GM04503 (cell line): ENCODE results near the gene WSCD2.

Experiments used
- DNase-seq: peaks from one replicate; pipeline ENCODE4 v3.0.0-alpha.2; 2012; ENCODE audit warnings: low read depth

Gene WSCD2

DNA sequence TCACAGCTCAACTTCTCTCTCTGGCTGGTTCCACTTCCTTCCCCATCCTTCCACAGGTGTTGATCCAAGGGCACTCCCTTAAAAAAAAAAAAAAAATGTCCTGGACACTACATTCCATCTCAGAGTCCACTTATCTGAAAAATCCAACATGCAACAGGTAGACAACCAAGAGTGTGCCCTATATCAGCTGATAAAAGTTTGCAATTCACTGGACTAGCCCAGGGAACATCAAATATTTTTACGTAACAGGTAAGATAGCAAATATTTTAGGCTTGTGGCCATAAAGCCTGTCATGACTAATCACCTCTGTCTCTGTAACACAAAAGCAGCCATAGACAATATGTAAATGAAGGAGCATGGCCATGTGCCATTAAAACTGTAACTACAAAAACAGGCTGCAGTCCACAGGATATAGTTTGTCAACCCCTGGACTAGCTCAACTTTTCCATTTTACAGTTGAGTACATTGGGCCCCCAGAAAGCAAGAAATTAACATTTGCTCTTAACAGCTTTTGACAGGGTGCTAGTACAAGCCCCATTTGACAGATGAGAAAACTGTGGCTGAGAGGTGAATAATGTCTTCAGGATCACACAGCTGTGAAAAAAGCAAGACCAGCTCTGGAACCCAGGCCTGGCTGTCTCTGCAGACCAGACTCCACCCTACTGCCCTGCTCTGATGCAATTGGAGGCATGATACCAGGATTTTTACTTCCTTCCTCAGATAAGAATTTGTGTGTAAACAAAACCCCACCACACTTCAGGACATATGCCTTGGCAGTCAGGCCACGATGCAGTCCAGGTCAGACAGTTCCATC lies 141.2 kb downstream of the WSCD2 start:
- no peak for DNase-seq

DNA sequence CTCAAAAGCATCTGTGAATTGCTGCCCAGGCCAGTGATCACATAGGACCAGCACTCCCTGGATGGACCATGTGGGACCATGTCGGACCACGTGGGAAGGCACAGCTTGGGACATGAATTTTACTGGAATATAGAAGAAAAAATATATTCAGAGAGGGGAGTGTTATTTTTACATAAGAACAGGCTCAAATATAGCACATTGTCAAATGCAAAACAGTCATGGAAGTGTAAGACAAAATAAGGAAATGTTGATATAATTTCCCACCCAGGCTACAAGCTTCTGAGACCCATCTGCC lies 141.7 kb downstream of the WSCD2 start:
- no peak for DNase-seq

DNA sequence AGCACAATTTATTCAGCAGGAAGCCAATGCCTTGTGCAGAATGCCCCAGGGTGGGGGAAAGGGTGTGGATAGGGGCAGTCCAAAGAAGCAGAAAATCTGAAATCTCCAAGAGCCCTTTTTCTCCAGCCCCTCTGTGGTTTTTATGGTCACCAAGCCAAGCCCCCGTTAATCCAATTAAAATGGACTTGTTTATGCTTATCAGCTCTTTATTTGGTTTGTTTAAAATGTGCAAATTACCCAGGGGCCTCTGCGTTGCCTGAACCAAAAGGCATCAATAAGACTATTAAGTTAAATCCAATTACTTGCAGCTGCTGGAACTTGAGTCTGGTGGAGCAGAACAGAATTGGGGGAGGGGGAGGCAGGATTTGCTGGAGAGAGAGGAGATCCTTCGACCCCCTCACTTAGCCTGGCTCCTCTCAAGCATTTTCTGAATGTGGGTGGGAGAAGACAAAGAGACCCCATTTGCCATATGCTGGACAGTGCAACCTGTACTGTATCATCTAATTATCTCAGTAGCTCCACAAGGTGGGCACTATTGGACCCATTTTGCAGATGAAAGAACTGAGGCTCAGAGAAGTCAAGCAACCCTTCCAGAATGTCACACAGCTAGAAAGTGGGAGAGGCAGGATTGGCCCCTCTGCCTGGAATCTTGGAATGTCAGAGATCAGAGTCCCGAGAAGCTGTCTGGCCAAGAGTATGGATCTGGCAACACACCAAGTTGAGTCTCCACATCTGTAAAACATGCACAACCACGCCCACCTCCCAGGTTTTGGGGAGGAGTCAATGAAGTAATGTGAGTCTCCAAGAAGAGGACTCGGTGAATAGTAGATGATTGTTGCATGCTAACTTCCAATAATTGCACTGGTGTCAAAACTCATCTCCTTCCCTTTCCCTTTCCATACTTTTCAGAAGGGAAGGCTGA lies 143.1 kb downstream of the WSCD2 start:
- no peak for DNase-seq

GRCh38 chr12:108273217-108273616 lies 144.1 kb downstream of the WSCD2 start:
- no peak for DNase-seq

GRCh38 chr12:108277613-108278012 lies 148.5 kb downstream of the WSCD2 start:
- no peak for DNase-seq

DNA sequence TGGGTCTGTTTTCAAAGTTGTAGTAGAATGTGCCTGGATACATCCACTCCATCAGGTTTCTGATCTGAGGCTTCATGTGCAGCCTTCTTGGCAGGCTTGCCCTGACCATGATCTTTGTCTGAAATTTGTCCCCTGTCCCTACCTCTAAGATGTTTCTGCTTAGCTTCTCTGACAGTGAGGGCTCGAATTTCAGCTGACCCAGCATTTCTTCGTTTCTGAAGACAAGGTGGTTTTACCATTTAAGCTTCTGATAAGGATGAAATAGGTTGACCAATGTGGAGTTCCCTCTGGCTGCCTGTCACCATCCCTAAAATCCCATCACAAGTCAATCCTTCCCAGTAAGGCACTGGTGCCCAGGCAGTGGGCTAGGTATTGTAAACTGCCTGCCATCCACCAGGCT lies 153.1 kb downstream of the WSCD2 start:
- DNase-seq: no peak

DNA sequence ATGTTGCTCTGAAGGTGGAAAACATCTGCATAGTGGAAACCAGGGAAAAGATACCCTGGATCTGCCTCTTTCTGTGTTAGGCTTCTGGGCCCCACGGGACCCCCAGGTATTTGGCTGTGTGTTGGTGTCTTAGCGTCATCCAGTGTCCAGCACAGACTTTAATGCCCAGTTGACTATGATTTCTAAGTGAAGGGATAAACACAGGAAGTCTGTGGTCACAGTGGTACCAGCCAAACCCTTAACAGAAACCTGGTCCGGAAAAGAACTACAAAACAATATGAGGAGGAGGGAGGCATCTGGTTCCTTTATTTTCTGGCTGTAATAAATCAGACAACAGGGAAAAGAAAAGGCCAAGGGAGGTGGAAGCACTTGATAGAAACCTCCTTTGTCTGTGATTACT lies 153.6 kb downstream of the WSCD2 start:
- DNase-seq: no peak

DNA sequence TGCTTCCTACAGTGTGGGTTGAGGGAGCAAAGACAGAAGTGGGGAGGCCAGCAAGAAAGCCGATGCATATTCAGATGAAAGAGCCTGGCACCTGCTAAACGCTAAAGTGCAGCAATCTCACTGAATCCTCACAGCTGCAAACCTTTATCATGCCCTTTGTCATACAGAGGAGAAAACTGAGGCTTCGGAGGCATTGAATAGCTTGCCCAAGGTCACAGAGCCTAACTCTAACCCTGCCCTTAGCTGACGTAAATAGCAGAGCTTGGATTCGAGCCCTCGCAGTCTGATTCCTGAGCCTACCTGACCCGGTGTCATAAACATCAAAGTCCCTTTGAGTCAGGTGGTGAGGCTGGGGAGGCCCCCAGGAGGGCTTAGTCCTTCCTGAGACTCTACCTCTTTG lies 155.1 kb downstream of the WSCD2 start:
- DNase-seq: no peak

DNA sequence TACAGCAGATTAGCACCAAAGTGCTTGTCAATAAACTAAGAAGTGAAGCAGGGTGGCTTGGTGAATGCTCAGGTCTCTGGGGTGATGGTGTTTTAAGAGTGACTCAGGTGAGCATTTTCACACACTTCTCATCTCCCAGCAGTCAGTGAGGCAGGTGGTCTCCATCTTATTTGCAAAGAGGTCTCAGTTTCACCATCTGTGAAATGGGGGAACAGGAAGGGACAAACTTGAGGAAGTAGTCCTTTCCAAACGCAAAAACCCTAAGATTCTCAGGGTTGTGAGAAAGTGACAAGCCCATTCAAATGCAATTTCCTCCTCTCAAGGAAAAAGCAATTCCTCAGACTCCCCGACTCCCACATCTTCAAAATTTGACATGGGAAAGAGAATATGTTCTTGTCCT lies 155.9 kb downstream of the WSCD2 start:
- no peak for DNase-seq

GRCh38 chr12:108287227-108287626 lies 158.1 kb downstream of the WSCD2 start:
- no peak for DNase-seq

GRCh38 chr12:108289350-108290161 lies 160.5 kb downstream of the WSCD2 start:
- DNase-seq: no peak

DNA sequence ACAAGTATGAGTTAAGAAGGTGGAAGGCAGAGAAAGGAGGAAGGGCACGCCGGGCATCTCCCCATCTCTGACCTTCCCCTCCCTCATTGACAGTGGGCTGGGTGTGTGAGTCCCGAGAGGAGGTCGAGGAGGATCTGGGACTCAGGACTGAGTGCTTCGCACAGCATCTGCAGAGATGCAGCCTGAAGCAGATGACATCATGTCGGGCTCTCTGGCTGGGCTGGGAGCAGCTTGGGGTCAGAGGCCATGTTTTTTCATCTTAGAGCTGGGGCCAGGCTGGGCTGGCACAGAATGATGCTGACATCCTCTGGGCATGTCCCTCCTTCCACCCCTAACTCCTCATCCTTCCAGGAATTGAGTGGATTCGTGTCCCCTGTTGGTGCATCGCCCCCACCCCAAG lies 166.6 kb downstream of the WSCD2 start:
- DNase-seq: no peak

DNA sequence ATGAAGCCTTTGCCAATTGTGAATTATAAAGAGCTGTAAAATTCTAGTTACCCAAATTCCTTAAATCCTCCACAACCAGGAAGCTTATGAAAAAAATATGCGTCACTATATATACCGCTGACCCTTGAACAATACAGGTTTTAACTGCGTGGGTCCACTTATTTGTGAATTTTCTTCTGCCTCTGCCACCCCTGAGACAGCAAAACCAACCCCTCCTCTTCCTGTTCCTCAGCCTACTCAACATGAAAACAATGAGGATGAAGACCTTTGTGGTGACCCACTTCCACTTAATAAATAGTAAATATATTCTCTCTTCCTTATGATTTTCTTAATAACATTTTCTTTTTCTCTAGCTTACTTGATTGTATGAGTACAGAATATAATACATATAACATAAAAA lies 167.9 kb downstream of the WSCD2 start:
- DNase-seq: no peak

- no peak for DNase-seq
Observed at GRCh38 chr12:108297424-108297823, 168.3 kb downstream of the WSCD2 start.

DNA sequence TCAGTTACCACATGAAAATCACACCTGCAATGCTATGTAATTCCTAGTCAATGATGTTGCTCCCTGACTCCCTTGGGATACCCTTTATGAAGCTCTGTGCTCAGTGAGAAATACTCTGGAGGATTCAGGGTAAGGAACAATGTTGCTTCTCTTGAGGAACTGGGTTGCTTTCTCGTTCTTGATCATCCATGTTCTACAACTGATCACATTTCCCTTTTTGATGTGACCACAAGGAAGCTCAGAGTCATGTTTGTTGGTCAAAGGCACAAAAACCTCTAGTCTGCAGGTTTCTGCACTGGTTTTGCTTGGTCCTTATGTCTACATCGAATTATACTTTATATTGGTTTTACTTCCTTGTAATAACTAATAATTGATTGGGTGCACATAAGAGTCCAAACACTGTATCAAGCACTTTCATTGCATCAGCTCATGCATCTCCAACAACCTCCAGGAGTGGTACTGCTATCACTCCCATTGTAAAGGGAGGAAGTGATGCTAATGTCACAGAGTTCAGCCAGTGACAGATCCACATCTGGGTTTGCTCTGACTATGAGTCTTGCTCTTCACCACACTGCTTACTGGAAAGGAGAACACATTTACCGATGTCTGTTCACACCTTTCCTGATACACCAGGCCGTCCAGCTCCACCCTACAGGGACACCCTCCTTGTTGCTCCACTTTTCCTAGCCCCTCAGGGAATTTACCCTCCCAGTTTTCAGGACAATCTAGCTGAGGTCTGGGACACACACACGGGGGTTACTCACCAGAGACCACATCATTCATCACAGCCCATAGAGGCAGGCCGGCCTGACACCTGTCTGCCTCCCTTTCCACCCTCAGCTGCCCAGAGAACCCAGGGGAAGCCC lies 169.0 kb downstream of the WSCD2 start:
- DNase-seq: no peak

GRCh38 chr12:108298761-108299275 lies 169.7 kb downstream of the WSCD2 start:
- DNase-seq: no peak

DNA sequence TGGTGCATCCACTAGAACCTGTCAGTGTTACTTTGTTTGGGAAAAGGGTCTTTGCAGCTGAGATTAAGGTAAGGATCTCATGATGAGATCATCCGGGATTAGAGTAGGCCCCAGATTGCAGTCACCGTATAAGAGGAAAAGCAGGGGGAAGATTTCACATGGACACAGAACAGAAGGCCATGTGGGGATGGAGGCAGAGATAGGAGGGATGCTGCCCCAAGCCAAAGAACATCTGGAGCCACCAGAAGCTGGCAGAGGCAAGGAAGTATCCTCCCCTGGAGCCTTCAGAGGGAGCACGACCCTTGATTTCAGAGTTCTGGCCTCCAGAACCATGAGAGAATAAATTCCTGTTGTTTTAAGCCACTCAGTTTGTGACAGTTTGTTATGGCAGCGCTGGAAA lies 170.4 kb downstream of the WSCD2 start:
- DNase-seq: no peak
